ENCODE results near the gene KLHL25.

- TF ChIP-seq CTCF (IDR thresholded peaks at IDR 0.05), result no peak
- TF ChIP-seq POLR2A (IDR thresholded peaks at IDR 0.05), result no peak
- no peak for TF ChIP-seq POLR2AphosphoS5 (IDR thresholded peaks at IDR 0.05)
- no peak for TF ChIP-seq EP300 (IDR thresholded peaks at IDR 0.05)
Measured at GRCh38 chr15:85756411-85757072, 38.2 kb downstream of the KLHL25 start.

Data from sigmoid colon (tissue), 4 donors.